ENCODE results near the gene SPDYA. TPM values are rescaled to one million over a fixed set of nuclear protein-coding genes. Genes with fewer than 3 reads are reported as not detected.
"Not testable (repeated sequence)": the region's sequence is repeated elsewhere in the genome, so short reads cannot be mapped to it uniquely, and the experiment has no call there.

Gene SPDYA
- total RNA-seq, 1 donor from 2014 or later, result 1.3 TPM

DNA sequence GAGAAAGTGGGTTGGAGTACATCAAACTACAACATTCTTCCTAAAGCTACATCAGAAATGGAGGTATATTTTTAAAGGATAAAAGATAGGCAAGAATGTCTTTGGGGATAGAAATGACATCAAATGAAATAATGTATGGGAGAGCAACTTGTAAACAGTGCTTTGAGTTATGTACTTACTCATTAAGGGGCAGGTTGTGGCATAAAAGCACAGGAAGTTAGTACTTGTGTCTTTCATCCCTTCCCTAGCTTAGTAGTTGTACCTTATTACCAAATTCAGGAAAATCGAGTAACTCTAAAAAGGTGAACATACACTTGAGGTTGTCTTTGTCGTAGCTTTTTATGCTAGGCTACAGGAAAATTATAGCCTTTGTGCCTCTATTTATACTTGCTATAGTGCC, 30.1 kb upstream of the SPDYA start:
- no peaks in the 10 kb centered on the region for H3K9me3 Mint-ChIP-seq (ENCODE audit: unreplicated experiment)
- no peak for DNase-seq (ENCODE audit: low read depth)
- H2AFZ ChIP-seq (ENCODE audit: low read depth, low read length), result no peak overlapping the region
- no peak overlapping the region for H3K4me3 Mint-ChIP-seq (ENCODE audit: unreplicated experiment)
- H3K27ac Mint-ChIP-seq (ENCODE audit: unreplicated experiment), result no peak overlapping the region
- H4K20me1 ChIP-seq (ENCODE audit: insufficient read depth, low read length), result peaks cover 49% of the 10 kb centered on the region
- H3K27me3 Mint-ChIP-seq (ENCODE audit: low read depth, unreplicated experiment), result no peaks in the 10 kb centered on the region
- H3K9ac ChIP-seq (ENCODE audit: low read length), result no peak overlapping the region
- no peaks in the 10 kb centered on the region for H3K4me1 ChIP-seq (ENCODE audit: insufficient read depth, low read length)
- no peaks in the 10 kb centered on the region for H3K27me3 ChIP-seq (ENCODE audit: insufficient read depth, low read length)
- H3K9me3 ChIP-seq (ENCODE audit: insufficient read depth, low read depth, low read length), result no peaks in the 10 kb centered on the region
- peaks cover 51% of the 10 kb centered on the region for H3K36me3 ChIP-seq (ENCODE audit: insufficient read depth, low read length)
- peaks cover 4% of the 10 kb centered on the region for H3K36me3 Mint-ChIP-seq (ENCODE audit: low read depth, unreplicated experiment)
- H3K4me3 ChIP-seq (ENCODE audit: insufficient read depth, low read depth, low read length), result no peak overlapping the region
- H3K4me2 ChIP-seq (ENCODE audit: low read length), result no peak overlapping the region
- H3K79me2 ChIP-seq (ENCODE audit: insufficient read depth, low read length), result peaks cover 71% of the 10 kb centered on the region
- no peak overlapping the region for H3K27ac ChIP-seq (ENCODE audit: low read depth, low read length)
- FAIRE-seq, result no peak
- H3K4me1 Mint-ChIP-seq (ENCODE audit: low read depth, unreplicated experiment), result peaks cover 4% of the 10 kb centered on the region
- TF ChIP-seq EZH2 (IDR thresholded peaks at IDR 0.05; ENCODE audit: insufficient read depth, low read length), result no peak

DNA sequence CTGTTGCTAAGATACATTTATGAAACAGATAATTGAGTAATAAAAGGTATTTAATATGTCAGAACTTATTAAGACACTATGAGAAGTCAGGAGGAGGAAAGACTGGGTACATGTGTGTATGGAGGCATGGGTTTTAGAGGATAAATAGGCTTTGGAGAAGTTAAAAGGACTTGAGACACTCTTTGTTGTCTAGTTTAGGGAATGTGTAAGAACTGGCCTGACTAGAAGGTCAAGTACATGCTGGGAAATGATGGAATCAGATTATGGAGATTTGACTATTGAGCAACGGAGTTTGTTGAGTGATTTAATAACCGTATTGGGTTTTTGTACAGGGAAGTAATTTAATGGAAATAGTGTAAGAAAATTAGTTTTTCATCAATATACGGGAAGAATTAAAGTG, 28.2 kb upstream of the SPDYA start:
- Mint-ChIP-seq H3K4me1 (ENCODE audit: low read depth, unreplicated experiment) (no peaks in the 10 kb centered on the region), H3K27ac (ENCODE audit: unreplicated experiment) (no peak overlapping the region), H3K4me3 (ENCODE audit: unreplicated experiment) (no peak overlapping the region), H3K27me3 (ENCODE audit: low read depth, unreplicated experiment) (no peaks in the 10 kb centered on the region), H3K9me3 (ENCODE audit: unreplicated experiment) (no peaks in the 10 kb centered on the region), H3K36me3 (ENCODE audit: low read depth, unreplicated experiment) (peaks cover 5% of the 10 kb centered on the region)
- TF ChIP-seq EZH2 (IDR thresholded peaks at IDR 0.05; ENCODE audit: insufficient read depth, low read length), result no peak
- TF ChIP-seq, protein P1, sequence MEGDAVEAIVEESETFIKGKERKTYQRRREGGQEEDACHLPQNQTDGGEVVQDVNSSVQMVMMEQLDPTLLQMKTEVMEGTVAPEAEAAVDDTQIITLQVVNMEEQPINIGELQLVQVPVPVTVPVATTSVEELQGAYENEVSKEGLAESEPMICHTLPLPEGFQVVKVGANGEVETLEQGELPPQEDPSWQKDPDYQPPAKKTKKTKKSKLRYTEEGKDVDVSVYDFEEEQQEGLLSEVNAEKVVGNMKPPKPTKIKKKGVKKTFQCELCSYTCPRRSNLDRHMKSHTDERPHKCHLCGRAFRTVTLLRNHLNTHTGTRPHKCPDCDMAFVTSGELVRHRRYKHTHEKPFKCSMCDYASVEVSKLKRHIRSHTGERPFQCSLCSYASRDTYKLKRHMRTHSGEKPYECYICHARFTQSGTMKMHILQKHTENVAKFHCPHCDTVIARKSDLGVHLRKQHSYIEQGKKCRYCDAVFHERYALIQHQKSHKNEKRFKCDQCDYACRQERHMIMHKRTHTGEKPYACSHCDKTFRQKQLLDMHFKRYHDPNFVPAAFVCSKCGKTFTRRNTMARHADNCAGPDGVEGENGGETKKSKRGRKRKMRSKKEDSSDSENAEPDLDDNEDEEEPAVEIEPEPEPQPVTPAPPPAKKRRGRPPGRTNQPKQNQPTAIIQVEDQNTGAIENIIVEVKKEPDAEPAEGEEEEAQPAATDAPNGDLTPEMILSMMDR (IDR thresholded peaks at IDR 0.05; ENCODE audit: insufficient read depth, low read depth, low read length), result no peak
- FAIRE-seq, result no peak
- peaks cover 56% of the 10 kb centered on the region for H3K79me2 ChIP-seq (ENCODE audit: insufficient read depth, low read length)
- H3K36me3 ChIP-seq (ENCODE audit: insufficient read depth, low read length), result peaks cover 63% of the 10 kb centered on the region
- no peaks in the 10 kb centered on the region for H3K4me1 ChIP-seq (ENCODE audit: insufficient read depth, low read length)
- no peak overlapping the region for H3K4me2 ChIP-seq (ENCODE audit: low read length)
- H3K9me3 ChIP-seq (ENCODE audit: insufficient read depth, low read depth, low read length), result no peaks in the 10 kb centered on the region
- no peak for DNase-seq (ENCODE audit: low read depth)
- no peak overlapping the region for H3K4me3 ChIP-seq (ENCODE audit: insufficient read depth, low read depth, low read length)
- H3K27me3 ChIP-seq (ENCODE audit: insufficient read depth, low read length), result no peaks in the 10 kb centered on the region
- no peak overlapping the region for H2AFZ ChIP-seq (ENCODE audit: low read depth, low read length)
- H3K9ac ChIP-seq (ENCODE audit: low read length), result no peak overlapping the region
- no peak overlapping the region for H3K27ac ChIP-seq (ENCODE audit: low read depth, low read length)
- peaks cover 31% of the 10 kb centered on the region for H4K20me1 ChIP-seq (ENCODE audit: insufficient read depth, low read length)

DNA sequence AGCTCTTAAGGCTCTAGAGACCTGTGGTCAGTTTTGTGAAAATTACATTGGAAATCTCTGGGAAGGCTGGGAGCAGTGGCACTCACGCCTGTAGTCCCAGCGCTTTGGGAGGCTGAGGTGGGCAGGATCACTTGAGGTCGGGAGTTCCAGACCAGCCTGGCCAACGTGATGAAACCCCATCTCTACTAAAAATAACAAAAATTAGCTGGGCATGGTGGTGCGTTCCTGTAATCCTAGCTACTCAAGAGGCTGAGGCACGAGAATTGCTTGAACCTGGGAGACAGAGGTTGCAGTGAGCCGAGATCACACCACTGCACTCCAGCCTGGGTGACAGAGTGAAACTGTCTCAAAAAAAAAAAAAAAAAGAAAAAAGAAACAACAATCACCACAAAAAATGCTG, 26.1 kb upstream of the SPDYA start:
- H3K4me1 Mint-ChIP-seq (ENCODE audit: low read depth, unreplicated experiment); H3K9me3 ChIP-seq (ENCODE audit: insufficient read depth, low read depth, low read length); H3K4me1 ChIP-seq (ENCODE audit: insufficient read depth, low read length); H3K9me3 Mint-ChIP-seq (ENCODE audit: unreplicated experiment); FAIRE-seq; H3K27me3 Mint-ChIP-seq (ENCODE audit: low read depth, unreplicated experiment); H3K27ac ChIP-seq (ENCODE audit: low read depth, low read length); H2AFZ ChIP-seq (ENCODE audit: low read depth, low read length); H3K27ac Mint-ChIP-seq (ENCODE audit: unreplicated experiment); H3K4me3 ChIP-seq (ENCODE audit: insufficient read depth, low read depth, low read length); H3K27me3 ChIP-seq (ENCODE audit: insufficient read depth, low read length); H3K9ac ChIP-seq (ENCODE audit: low read length); DNase-seq (ENCODE audit: low read depth); H3K4me3 Mint-ChIP-seq (ENCODE audit: unreplicated experiment); H3K4me2 ChIP-seq (ENCODE audit: low read length): not testable (repeated sequence)
- Histone ChIP-seq H3K36me3 (ENCODE audit: insufficient read depth, low read length) (peaks cover 65% of the 10 kb centered on the region), H3K79me2 (ENCODE audit: insufficient read depth, low read length) (peaks cover 42% of the 10 kb centered on the region), H4K20me1 (ENCODE audit: insufficient read depth, low read length) (peaks cover 17% of the 10 kb centered on the region)
- H3K36me3 Mint-ChIP-seq (ENCODE audit: low read depth, unreplicated experiment), result peaks cover 11% of the 10 kb centered on the region

Measured in astrocyte (in vitro differentiated cells and primary cell).